GM12891 (cell line): ENCODE results near the gene IPO4.

Experiments used
- DNase-seq: peaks from one replicate; pipeline ENCODE4 v3.0.0; 2011; ENCODE audit warnings: low spot score; ENCODE audit not compliant: insufficient read length
- FAIRE-seq: peaks from 2 replicates; lab custom pipeline; 2011; peaks lifted over from hg19 to GRCh38; lab: Jason Lieb, UNC
- PAX5 ChIP-seq: IDR thresholded peaks from 2 replicates; pipeline ENCODE4 v1.6.1; 2011; ENCODE audit warnings: low read length, moderate library complexity, mild to moderate bottlenecking; ENCODE audit not compliant: insufficient read depth, severe bottlenecking
- POLR2A ChIP-seq: IDR thresholded peaks from 2 replicates; pipeline ENCODE4 v1.6.1; 2011; ENCODE audit warnings: low read depth, low read length, control low read depth
- POLR2AphosphoS5 ChIP-seq: IDR thresholded peaks from 2 replicates; pipeline ENCODE4 v1.6.1; 2011; ENCODE audit warnings: low read depth, low read length, control low read depth
- POU2F2 ChIP-seq: IDR thresholded peaks from 2 replicates; pipeline ENCODE4 v1.6.1; 2011; ENCODE audit warnings: low read depth, mild to moderate bottlenecking, control low read depth, low read length, moderate library complexity
- SPI1 ChIP-seq: IDR thresholded peaks from 2 replicates; pipeline ENCODE4 v1.6.1; 2011; ENCODE audit warnings: low read depth, low read length, control low read depth
- TAF1 ChIP-seq: IDR thresholded peaks from 2 replicates; pipeline ENCODE4 v1.6.1; 2011; ENCODE audit warnings: low read depth, low read length, control low read depth

Gene IPO4

DNA sequence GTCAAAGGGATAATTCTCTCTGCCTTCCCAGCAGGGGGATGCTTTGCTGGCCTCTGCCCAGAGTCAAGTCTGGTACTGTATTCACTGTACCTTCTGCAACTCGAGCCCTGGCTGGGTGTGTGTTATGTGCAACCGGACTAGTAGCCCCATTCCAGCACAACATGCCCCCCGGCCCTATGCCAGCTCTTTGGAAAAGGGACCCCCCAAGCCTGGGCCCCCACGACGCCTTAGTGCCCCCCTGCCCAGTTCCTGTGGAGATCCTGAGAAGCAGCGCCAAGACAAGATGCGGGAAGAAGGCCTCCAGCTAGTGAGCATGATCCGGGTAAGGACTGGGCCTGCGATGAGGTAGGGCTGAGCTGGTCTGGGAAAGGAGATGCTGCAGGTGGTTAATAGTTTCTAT, 38.0 kb downstream of the IPO4 start:
- TF ChIP-seq POLR2A (no peak), POLR2AphosphoS5 (no peak), SPI1 (no peak), PAX5 (no peak), POU2F2 (no peak), TAF1 (no peak)
- FAIRE-seq (no peak), DNase-seq (no peak)

GRCh38 chr14:24150061-24150460, 38.6 kb downstream of the IPO4 start:
- FAIRE-seq (no peak), DNase-seq (no peak)
- TF ChIP-seq POU2F2 (no peak), POLR2A (no peak)

DNA sequence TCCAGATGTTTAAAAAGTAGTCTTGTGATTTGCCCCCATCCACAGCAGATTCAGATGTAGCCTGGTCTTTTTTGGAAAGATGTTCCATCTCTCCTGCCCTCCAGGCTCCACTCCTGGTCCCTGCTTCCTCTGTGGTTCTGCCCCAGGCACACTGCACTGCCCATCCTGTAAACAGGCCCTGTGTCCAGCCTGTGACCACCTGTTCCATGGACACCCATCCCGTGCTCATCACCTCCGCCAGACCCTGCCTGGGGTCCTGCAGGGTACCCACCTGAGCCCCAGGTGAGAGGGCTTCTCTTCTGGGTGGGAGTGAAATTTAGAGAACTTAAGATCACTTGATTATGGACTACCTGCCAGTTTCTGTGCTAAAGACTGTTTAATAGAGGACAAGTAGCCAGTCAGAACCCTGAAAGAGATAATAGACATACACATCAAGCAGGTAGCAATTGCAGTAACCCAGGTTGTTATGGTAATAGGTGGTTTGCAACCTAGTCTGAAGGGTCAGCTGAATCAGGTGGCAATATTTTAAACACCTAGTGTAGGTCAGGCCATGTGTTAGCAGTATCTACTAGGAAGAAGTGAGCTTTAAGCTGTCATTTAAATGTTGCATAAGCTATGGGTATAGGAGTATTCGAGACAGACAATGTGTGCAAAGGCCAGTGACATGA, 39.2 kb downstream of the IPO4 start:
- DNase-seq (no peak), FAIRE-seq (no peak)
- TF ChIP-seq PAX5: no peak
- no peak for TF ChIP-seq TAF1
- no peak for TF ChIP-seq POU2F2
- TF ChIP-seq POLR2AphosphoS5: no peak

DNA sequence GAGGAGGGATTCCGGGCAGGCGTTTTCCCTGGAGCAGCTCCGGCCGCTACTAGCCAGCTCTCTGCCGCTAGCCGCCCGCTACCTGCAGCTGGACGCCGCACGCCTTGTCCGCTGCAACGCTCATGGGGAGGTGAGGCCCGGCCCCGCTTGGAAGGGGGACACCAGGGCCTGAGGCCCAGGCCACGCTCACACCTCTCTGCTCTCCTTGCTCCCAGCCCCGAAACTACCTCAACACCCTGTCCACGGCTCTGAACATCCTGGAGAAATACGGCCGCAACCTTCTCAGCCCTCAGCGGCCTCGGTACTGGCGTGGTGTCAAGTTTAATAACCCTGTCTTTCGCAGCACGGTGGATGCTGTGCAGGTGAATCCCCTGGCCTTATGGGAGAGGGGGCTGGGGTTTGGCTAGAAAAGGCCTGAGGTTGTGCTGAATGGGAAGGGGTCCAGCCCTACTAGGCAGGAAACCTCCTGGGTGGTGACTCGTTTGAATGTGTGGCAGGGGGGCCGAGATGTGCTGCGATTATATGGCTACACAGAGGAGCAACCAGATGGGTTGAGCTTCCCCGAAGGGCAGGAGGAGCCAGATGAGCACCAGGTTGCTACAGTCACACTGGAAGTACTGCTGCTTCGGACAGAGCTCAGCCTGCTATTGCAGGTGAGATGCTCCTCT, 40.7 kb downstream of the IPO4 start:
- no peak for FAIRE-seq
- TF ChIP-seq SPI1 (no peak), POLR2AphosphoS5 (no peak; the same call in 1 of the 2 replicates), POU2F2 (no peak), POLR2A (no peak), TAF1 (no peak)
- no peak for DNase-seq

GRCh38 chr14:24146978-24147760, 41.4 kb downstream of the IPO4 start, which contains the start of gene RNF31:
RNF31 (plus strand) TSS chr14:24147498; CDS start chr14:24147699, 201 bp downstream.
- FAIRE-seq: peak; percentile 98

DNA sequence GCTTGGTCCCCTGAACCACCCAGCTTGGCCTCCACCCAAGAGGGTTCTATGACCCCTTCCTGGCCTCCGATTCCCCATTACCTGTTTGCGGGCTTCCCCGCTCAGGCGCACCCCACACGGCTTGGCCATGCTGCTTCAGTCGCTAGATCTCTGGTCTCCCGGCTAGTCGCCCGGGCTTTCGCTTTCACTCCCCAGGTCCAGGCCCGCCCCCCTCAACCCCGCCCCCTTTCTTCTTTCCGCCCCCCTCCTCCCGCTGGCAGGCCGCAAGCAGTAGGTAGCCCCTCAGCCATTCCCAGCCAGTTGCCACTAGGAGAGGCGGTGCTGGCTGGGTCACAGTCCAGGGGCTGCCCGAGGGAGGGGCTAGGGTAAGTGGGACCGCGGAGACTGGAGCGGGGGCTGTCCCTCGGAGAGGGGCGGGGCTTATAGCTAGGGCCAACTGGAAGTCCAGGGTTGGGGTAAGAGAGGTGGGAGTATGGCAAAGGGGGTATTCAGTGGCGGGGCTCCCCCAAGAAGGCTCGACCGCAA, 42.1 kb downstream of the IPO4 start, which contains the start of gene PSME2:
Gene PSME2, minus strand, starts transcription at position 158 of the 525 bp plus-strand sequence. Its CDS starts 29 bp downstream, at position 129.
- FAIRE-seq (peak; percentile 93), DNase-seq (peak; percentile 92)
- TF ChIP-seq SPI1 (no peak), POU2F2 (0 out of 2 replicates have a peak, but pooled peaks have one; percentile 12), POLR2AphosphoS5 (peak; percentile 83), TAF1 (no peak), POLR2A (peak; percentile 78), PAX5 (peak; percentile 68)

More at GRCh38 chr14:24146978-24147760, 41.4 kb downstream of the IPO4 start, which contains the start of gene RNF31:
- TF ChIP-seq POLR2AphosphoS5 (peak; percentile 30; the same call in 1 of the 2 replicates), PAX5 (no peak), POU2F2 (no peak), TAF1 (no peak), POLR2A (no peak), SPI1 (no peak)
- DNase-seq: peak; percentile 95

GRCh38 chr14:24145690-24146452, 42.7 kb downstream of the IPO4 start:
- DNase-seq (no peak), FAIRE-seq (peak; percentile 23)

DNA sequence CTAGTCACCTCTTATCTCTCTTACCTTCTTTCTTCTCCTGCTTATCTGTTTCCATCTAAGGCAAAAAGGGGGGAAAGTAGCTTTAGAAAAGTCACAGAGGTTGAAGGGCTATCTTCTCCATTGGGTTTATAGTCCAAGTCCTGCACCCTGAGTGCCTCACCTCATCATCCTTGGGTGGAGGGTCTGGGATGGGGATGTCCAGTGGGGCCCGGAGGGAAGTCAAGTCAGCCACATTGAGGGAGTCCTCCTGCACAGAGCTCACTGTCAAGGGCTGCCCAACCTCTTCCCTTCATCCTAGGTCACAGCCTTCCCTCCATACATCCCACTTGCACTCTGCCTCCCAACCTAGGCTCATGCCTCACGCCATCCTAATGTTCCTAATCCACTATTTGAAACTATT, 43.4 kb downstream of the IPO4 start:
- no peak for FAIRE-seq
- TF ChIP-seq POLR2A (no peak), TAF1 (no peak), POU2F2 (no peak), POLR2AphosphoS5 (no peak), SPI1 (no peak), PAX5 (no peak)
- no peak for DNase-seq

More at GRCh38 chr14:24145690-24146452, 42.7 kb downstream of the IPO4 start:
- TF ChIP-seq SPI1 (no peak), POLR2A (no peak), PAX5 (no peak), POU2F2 (no peak), POLR2AphosphoS5 (no peak), TAF1 (no peak)
